NCI-H226 (cell line): ENCODE results near the gene NTNG2.
"Not testable (repeated sequence)": the region's sequence is repeated elsewhere in the genome, so short reads cannot be mapped to it uniquely, and the experiment has no call there.

ENCODE experiments used
- DNase-seq: peaks from one replicate; pipeline ENCODE4 v3.0.0-alpha.2; 2015

The NTNG2 gene

GRCh38 chr9:132161743-132162184 lies at the start of gene NTNG2:
NTNG2 (plus strand) TSS chr9:132162058; CDS start chr9:132166832, 4,774 bp downstream.
- DNase-seq = no peak

DNA sequence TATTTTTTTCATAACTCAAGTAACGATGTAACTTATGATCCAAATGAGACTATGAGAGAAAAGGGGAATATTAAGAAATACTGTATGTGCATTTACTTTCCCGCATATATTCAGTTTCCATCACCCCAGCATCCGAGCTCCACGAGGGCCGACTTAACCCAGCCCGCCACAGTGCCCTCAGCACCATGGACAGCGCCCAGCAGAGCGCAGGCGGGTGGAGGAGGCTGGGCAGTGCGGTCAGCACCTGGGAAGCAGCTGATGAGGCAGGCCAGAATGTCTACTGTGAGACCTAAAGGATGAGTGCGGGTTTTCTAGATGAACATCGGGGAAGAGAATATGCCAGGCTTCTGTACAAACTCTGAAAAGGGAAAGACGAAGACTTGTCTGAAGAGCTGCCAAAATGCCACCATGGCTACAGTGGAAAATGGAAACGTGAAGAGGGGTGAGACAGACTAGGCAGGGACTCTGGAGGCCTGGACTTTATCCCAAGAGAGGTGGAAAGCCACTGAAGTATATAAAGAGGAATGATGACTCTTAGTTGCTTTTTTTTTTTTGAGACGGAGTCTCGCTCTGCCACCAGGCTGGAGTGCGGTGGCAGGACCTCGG lies 47.7 kb upstream of the NTNG2 start:
- DNase-seq = peak; percentile 39

DNA sequence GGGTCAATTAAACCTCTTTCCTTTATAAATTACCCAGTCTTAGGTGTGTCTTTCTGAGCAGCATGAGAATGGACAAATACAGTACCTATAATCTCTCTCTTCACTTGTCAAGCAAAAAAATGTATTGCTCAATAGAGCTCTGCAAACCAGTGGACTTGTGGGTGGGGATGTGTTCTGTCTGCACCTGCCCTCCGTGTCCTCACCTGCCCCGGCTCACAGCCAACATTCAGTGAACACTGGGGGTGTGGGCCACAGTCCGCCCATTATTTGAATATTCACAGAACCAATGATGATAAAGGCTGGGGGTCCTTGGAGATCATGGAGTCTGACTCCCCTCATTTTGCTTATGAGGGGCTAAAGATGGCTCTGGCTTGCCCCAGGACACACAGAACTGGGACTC lies 45.3 kb upstream of the NTNG2 start:
- no peak for DNase-seq

- DNase-seq = no peak
Observed at GRCh38 chr9:132117694-132118093, 44.2 kb upstream of the NTNG2 start.

DNA sequence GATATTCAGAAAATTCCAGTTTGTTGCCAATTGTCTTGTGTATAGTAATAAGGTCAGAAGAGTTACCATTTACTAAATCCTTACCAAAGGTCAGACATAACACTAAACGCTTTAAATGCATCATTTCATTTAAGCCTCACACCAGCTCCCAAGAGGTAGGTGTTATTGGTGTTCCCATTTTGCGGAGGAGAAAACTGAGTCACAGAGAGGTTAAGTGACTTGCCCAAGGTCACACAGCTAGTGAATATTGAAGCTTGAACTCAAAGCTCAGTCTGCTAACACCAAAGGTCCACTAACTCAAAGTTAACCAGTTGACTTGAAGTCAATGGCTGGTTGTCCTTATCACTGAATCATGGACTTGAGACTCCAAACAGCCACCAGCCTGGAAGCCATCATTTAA lies 40.8 kb upstream of the NTNG2 start:
- DNase-seq = no peak

DNA sequence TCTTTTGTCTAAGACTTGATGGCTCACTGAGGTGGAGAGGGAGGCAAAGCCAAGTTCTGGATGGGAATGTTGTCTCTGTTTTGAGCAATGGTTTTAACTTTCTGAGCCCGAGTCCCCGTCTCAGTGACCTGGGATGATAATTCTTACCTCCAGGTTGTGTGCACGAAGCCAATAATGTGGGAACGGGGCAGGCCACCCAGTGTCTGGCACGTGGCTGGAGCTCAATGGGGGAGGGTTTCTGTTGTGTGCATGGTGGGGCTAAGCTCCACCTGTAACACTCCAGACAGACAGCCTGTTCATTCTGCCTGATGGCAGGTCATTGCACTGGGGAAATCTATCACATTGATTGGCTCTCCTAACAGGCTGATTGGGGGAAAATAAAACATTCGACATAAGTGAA lies 37.1 kb upstream of the NTNG2 start:
- DNase-seq = no peak

GRCh38 chr9:132125361-132125760 lies 36.5 kb upstream of the NTNG2 start:
- no peak for DNase-seq

DNA sequence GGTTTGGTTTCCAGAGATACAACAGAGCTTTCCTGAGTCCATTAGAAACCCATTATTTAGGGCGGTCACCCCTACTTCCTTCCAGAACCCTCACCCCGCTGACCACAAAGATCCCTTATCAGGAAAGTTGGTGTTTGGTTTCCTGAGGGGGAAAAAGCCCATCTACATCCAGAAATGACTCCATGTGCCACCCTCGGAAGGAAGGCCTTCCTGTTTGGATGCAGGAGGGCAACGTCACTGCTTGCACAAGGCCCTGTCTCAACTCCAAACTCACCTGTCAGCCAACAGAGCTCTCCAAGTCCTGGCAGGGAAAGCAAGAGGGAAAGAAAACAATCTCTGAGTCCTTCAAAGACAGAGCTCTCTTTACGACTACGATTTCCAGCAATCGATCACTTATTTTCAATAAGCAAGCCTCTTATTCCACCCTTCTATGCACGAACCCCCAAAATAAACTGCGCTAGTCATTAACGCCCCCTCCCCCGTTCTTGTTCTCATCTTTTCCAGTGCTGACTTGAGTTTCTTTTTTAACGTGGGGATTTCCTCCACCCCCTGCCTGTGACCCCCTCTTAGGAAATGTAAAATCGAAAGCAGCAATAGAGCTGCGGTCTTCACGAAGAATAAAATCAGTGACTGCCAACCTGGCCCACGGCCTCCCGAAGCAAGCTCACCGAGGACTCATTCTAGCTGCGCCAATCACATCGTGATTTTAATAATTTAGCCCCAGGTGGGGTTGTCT lies 35.7 kb upstream of the NTNG2 start:
- no peak for DNase-seq

GRCh38 chr9:132126680-132127236 lies 35.1 kb upstream of the NTNG2 start:
- no peak for DNase-seq

DNA sequence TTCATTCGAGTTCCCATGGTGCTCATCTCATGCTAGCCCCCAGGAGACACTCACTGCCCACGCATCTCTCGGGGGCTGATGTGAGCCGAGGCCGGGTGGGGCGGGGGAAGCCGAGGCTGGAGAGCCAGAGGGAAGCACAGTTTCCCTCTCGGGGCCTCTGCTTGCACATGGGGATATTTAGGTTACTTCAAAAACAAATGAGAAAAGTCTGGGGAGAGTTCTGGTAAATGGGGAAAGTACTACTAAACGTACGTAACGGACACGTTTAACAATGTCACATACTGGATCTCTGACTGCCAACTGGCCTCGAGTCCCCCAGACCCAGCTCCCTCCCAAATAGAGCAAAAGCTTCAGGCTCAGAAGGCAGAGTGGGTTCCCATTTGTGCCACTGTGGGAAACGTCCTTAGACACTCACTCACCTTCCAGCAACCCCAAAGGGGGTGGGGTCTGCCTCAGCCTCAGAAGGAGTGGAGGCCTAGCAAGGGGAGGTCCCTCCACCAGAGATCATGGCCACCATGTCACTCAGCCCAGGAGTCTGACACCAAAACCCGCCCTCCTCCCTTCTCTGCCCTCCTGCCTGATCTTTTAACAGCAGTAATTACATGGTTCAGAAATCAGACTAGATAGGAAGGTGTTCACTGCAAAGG lies 33.8 kb upstream of the NTNG2 start:
- DNase-seq = no peak

DNA sequence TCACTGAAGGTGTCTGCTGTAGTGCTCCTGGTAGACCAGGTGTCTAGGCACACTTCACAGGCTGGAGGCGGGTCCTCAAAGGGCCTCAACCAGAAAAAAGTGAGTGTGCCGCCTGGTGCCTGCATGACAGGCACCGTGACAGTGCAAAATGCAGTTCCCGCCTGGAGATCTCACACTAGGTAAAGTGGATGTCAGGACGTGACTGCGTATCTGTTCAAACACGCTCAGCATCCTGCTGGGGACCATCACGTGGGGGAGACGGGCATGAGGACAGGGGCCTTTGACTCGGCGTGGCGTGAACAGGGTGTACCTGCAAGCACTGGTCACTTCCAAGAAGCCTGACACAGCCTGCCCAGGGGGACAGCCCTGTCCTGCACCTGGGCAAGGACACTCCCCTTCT lies 32.3 kb upstream of the NTNG2 start:
- no peak for DNase-seq

- DNase-seq = not testable (repeated sequence)
Observed at GRCh38 chr9:132134085-132134484, 27.8 kb upstream of the NTNG2 start.

- DNase-seq = no peak
Observed at GRCh38 chr9:132135456-132135855, 26.4 kb upstream of the NTNG2 start.

- no peak for DNase-seq
Observed at GRCh38 chr9:132136151-132136780, 25.6 kb upstream of the NTNG2 start.

DNA sequence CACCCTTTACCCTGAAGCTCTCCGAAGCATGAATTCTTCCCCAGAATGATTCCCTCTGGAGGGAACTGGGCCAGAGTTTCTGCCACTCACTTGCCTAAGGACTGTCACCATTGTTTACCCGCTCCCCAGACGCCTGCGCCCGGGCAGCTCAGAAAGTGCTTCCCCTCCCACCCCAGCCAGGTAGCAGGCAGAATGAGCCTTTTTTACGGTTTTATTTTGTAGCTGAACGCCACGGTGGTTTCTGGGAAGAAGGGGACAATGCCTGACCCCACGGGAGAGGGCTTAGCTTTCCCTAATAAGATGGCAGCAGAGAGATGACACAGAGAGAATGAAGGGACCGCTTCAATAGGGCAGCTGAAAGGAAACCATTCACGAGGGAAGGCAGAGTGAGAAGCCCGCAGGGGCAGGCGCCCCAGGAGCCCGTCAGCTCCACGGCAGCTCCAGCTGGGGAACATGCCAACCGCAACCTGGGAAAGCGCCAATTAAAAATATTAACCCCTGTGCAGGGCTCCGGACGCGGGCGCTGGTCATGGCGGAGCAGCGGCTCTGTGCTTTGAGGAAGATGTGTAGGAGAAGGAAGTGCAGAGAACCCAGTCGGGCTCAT lies 20.4 kb upstream of the NTNG2 start:
- DNase-seq = peak; percentile 55

DNA sequence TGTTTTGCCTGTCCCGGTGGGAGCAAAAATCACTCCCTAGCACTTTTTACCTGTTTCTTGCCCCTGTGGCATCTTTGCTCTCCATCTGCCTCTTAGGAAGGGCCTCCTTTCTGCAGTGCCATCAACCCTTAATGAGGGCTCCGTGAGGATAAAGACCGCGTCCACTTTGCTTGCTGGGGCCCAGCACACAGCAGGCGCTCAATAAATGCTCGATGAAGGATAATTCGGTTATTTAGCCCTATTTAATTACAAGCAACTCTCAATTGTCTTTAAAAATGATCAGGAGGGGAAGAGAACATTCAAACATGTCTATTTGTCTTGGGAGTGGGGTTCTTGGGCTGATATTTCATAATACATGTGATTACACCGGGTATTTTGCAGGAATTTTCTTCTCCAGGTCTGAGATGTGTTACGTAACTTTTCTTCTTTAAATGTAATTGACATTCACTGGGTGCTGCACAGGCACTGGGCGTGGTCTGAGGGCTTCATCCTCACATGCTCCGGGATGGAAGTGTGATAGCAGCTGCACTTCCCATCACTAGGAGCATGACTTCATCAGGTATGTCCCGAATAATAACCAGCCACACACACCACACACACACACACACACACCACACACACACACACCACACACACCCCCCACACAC lies 19.8 kb upstream of the NTNG2 start:
- DNase-seq = peak; percentile 73

DNA sequence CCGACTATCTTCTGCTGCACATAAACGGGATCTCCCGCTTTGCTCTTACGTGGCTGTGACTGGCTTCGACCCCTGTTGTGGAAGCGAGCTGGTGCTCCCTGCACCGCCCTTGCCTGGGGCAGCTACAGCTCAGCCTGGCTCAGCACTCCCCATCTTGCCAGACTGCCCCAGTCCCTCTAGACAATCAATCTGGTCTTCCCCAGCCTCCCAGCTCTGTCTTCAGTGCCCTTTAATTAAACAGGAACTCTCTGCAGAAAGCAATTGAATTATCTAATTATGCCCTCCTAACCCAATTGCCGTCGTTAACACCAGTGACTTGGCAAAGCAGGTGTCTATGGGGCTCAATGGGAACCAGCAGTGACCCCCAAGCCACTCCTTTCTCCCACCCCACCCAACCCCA lies 18.9 kb upstream of the NTNG2 start:
- no peak for DNase-seq

DNA sequence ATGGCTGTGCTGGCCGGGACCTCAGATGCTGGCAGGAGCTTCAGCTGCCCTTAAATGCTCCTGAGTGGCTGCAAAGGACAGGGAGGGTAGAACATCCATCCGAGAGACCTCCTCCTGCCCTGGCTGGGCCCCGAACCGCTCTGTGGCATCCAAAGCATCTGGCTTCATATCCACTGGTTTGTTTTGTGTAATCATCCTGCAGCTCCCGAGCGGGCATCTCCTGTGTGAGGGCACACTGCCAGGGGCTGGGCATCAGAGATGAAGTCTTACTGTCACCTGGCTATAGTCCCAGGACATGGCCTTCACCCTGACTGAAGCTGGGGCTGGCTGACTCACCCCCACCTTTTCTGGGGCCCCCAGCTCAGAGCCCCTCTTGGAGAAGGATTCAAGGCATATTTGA lies 18.5 kb upstream of the NTNG2 start:
- no peak for DNase-seq

- peak; percentile 83 for DNase-seq
Observed at GRCh38 chr9:132144708-132145365, 17.0 kb upstream of the NTNG2 start.

GRCh38 chr9:132146039-132146438 lies 15.8 kb upstream of the NTNG2 start:
- DNase-seq = no peak

DNA sequence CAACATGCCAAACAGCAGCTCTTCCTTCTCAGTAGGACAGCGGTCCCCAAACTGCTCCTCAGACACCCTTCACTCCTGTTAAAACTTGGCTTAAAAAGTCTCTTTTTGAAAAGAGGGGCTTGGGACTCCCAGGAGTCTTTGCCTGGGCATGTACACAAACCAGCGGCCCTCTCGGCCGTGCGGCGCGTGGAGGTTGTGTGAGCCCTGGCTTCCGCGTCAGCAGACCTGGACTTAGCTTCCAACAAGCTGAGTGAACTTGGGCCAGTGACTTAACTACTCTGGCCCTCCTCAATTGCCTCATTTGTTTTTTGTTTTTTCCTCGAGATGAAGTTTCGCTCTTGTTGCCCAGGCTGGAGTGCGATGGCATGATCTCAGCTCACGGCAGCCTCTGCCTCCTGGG lies 15.3 kb upstream of the NTNG2 start:
- DNase-seq = no peak

- DNase-seq = no peak
Observed at GRCh38 chr9:132147331-132147730, 14.5 kb upstream of the NTNG2 start.
